ENCODE data around the gene RPL19.

RPL19 gene

GRCh38 chr17:39174920-39175694 is 25.0 kb upstream of the RPL19 start:
- Histone ChIP-seq H3K9ac (peak overlapping the region in 10 of 11 experiments; percentile 0 to 75 (median 41); a peak in 12 of 22 replicates), H4K20me1 (peaks cover 0 to 71% (median 12%) of the 10 kb centered on the region in 11 experiments; a peak in 13 of 22 replicates), H3K27ac (peak overlapping the region in 7 of 11 experiments; percentile 42 to 85 (median 69); a peak in 12 of 22 replicates), H3K4me2 (peak overlapping the region; percentile 67 to 99 (median 89)), H3K4me1 (peaks cover 32 to 72% (median 71%) of the 10 kb centered on the region in 10 experiments), H3K9me3 (replicated peaks in 1 of 11) (0 out of 22 replicates have a peak, but pooled peaks cover 0 to 5% (median 0%) of the 10 kb centered on the region in 11 experiments), H3K27me3 (peaks cover 0 to 26% (median 0%) of the 10 kb centered on the region in 11 experiments; a peak in 5 of 22 replicates), H3K36me3 (peaks cover 32 to 49% (median 41%) of the 10 kb centered on the region in 11 experiments), H3K4me3 (peak overlapping the region in 2 of 10 experiments; percentile 6 to 28; a peak in 2 of 20 replicates)
- TF ChIP-seq Cebpa-rat (IDR thresholded peaks at IDR 0.05), result no peak

- TF ChIP-seq Cebpa-rat (IDR thresholded peaks at IDR 0.05), result no peak
- peak overlapping the region in 1 of 10 experiments; percentile 6; a peak in 1 of 20 replicates for H3K4me3 ChIP-seq
- peak overlapping the region; percentile 67 to 99 (median 89) for H3K4me2 ChIP-seq
- H3K27ac ChIP-seq, result peak overlapping the region in 6 of 11 experiments; percentile 9 to 85 (median 61); a peak in 12 of 22 replicates
- peaks cover 26 to 66% (median 65%) of the 10 kb centered on the region in 10 experiments for H3K4me1 ChIP-seq
- peak overlapping the region in 9 of 11 experiments; percentile 11 to 74 (median 51); a peak in 12 of 22 replicates for H3K9ac ChIP-seq
- H3K27me3 ChIP-seq, result peaks cover 0 to 26% (median 0%) of the 10 kb centered on the region in 11 experiments; a peak in 5 of 22 replicates
- H3K36me3 ChIP-seq, result peaks cover 36 to 55% (median 45%) of the 10 kb centered on the region in 11 experiments
- H3K9me3 ChIP-seq (replicated peaks in 1 of 11), result 0 out of 22 replicates have a peak, but pooled peaks cover 0 to 5% (median 0%) of the 10 kb centered on the region in 11 experiments
- H4K20me1 ChIP-seq, result peaks cover 0 to 71% (median 12%) of the 10 kb centered on the region in 11 experiments; a peak in 13 of 22 replicates
Observed at GRCh38 chr17:39175695-39176093, 24.4 kb upstream of the RPL19 start.

- peaks cover 51 to 71% (median 60%) of the 10 kb centered on the region in 11 experiments for H3K36me3 ChIP-seq
- H3K27me3 ChIP-seq, result peaks cover 0 to 20% (median 0%) of the 10 kb centered on the region in 11 experiments; a peak in 5 of 22 replicates
- H3K4me1 ChIP-seq, result peaks cover 24 to 50% (median 49%) of the 10 kb centered on the region in 10 experiments
- 0 out of 22 replicates have a peak, but pooled peaks cover 0 to 5% (median 0%) of the 10 kb centered on the region in 11 experiments for H3K9me3 ChIP-seq (replicated peaks in 1 of 11)
- peak overlapping the region in 1 of 11 experiments; percentile 85; a peak in 1 of 22 replicates for H3K27ac ChIP-seq
- H3K4me2 ChIP-seq, result peak overlapping the region in 2 of 11 experiments; percentile 94 to 95; a peak in 1 of 22 replicates
- no peak overlapping the region for H3K9ac ChIP-seq
- H4K20me1 ChIP-seq, result peaks cover 0 to 69% (median 12%) of the 10 kb centered on the region in 11 experiments; a peak in 13 of 22 replicates
- no peak overlapping the region for H3K4me3 ChIP-seq
- no peak for TF ChIP-seq Cebpa-rat (IDR thresholded peaks at IDR 0.05)
Observed at GRCh38 chr17:39177256-39177655, 22.8 kb upstream of the RPL19 start.

- H3K4me3 ChIP-seq, result no peak overlapping the region
- 0 out of 22 replicates have a peak, but pooled peaks cover 0 to 5% (median 0%) of the 10 kb centered on the region in 11 experiments for H3K9me3 ChIP-seq (replicated peaks in 1 of 11)
- no peak overlapping the region for H3K4me2 ChIP-seq
- no peak for TF ChIP-seq Cebpa-rat (IDR thresholded peaks at IDR 0.05)
- H3K27ac ChIP-seq, result no peak overlapping the region
- peaks cover 0 to 10% (median 0%) of the 10 kb centered on the region in 11 experiments; a peak in 4 of 22 replicates for H3K27me3 ChIP-seq
- H3K9ac ChIP-seq, result no peak overlapping the region
- peaks cover 0 to 69% (median 14%) of the 10 kb centered on the region in 11 experiments; a peak in 14 of 22 replicates for H4K20me1 ChIP-seq
- H3K4me1 ChIP-seq, result peaks cover 24 to 37% (median 36%) of the 10 kb centered on the region in 10 experiments
- peaks cover 64 to 82% (median 73%) of the 10 kb centered on the region in 11 experiments for H3K36me3 ChIP-seq
Observed at GRCh38 chr17:39178536-39178935, 21.5 kb upstream of the RPL19 start.

DNA sequence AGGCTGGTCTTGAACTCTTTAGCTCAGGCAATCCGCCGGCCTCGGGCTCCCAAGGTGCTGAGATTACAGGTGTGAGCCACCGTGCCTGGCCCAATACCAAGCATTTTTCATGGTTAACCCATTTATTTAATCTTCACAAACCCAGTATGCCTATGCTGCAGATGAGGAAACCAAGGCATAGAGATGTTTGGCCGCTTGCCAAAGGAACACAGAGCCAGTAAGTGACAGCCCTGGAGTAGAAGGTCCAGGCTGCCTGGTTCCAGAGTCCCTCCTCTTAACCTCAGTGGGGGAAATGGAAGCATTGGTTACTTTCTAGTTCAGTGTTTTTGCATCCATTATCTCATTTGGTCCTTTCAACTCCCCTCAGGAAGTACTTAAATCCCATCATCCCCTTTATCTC is 18.8 kb upstream of the RPL19 start:
- Histone ChIP-seq H3K4me2 (no peak overlapping the region), H3K9me3 (replicated peaks in 1 of 11) (0 out of 22 replicates have a peak, but pooled peaks cover 0 to 5% (median 0%) of the 10 kb centered on the region in 11 experiments), H3K27me3 (peaks cover 0 to 4% (median 0%) of the 10 kb centered on the region in 11 experiments; a peak in 2 of 22 replicates), H4K20me1 (peaks cover 0 to 62% (median 2%) of the 10 kb centered on the region in 11 experiments; a peak in 10 of 22 replicates), H3K4me3 (no peak overlapping the region), H3K27ac (no peak overlapping the region), H3K4me1 (peaks cover 0 to 10% (median 9%) of the 10 kb centered on the region in 10 experiments; a peak in 18 of 20 replicates), H3K36me3 (peaks cover 88 to 99% (median 93%) of the 10 kb centered on the region in 11 experiments), H3K9ac (no peak overlapping the region)
- no peak for TF ChIP-seq Cebpa-rat (IDR thresholded peaks at IDR 0.05)

GRCh38 chr17:39183045-39183444 is 17.0 kb upstream of the RPL19 start:
- Histone ChIP-seq H3K4me2 (no peak overlapping the region), H4K20me1 (peaks cover 0 to 62% (median 0%) of the 10 kb centered on the region in 11 experiments; a peak in 8 of 22 replicates), H3K4me1 (peaks cover 0 to 6% (median 0%) of the 10 kb centered on the region in 10 experiments; a peak in 3 of 20 replicates), H3K27ac (no peak overlapping the region), H3K36me3 (peaks cover 89 to 99% (median 93%) of the 10 kb centered on the region in 11 experiments), H3K9ac (no peak overlapping the region), H3K4me3 (no peak overlapping the region), H3K27me3 (no peaks in the 10 kb centered on the region), H3K9me3 (replicated peaks in 1 of 11) (no peaks in the 10 kb centered on the region)
- peak in 1 of 11 experiments; percentile 21; a peak in 1 of 22 replicates for TF ChIP-seq Cebpa-rat (IDR thresholded peaks at IDR 0.05)

DNA sequence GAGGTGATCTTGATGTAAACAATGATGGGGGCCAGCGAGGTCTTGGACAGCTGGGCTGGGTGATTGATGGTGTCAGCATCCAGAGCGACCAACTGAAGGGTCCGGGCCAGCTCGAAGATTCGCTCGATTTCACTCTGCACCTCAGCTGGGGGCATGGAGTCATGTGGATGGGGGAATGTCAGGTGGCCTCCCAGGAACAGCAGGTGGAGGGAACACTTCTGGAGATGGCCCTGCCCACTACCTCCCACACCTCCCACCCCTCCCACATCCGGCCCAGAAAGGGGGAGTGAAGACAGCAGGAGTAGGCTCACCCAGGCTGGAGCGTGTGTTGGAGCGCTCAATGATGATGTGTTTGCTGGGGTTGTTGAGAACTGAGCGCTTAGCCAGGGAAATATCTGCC is 16.4 kb upstream of the RPL19 start:
- Histone ChIP-seq H3K27ac (no peak overlapping the region), H3K36me3 (peaks cover 89 to 99% (median 94%) of the 10 kb centered on the region in 11 experiments), H3K4me3 (no peak overlapping the region), H4K20me1 (peaks cover 0 to 61% (median 0%) of the 10 kb centered on the region in 11 experiments; a peak in 8 of 22 replicates), H3K27me3 (no peaks in the 10 kb centered on the region), H3K4me1 (peaks cover 0 to 6% (median 0%) of the 10 kb centered on the region in 10 experiments; a peak in 3 of 20 replicates), H3K9ac (no peak overlapping the region), H3K4me2 (no peak overlapping the region), H3K9me3 (replicated peaks in 1 of 11) (no peaks in the 10 kb centered on the region)
- no peak for TF ChIP-seq Cebpa-rat (IDR thresholded peaks at IDR 0.05)

DNA sequence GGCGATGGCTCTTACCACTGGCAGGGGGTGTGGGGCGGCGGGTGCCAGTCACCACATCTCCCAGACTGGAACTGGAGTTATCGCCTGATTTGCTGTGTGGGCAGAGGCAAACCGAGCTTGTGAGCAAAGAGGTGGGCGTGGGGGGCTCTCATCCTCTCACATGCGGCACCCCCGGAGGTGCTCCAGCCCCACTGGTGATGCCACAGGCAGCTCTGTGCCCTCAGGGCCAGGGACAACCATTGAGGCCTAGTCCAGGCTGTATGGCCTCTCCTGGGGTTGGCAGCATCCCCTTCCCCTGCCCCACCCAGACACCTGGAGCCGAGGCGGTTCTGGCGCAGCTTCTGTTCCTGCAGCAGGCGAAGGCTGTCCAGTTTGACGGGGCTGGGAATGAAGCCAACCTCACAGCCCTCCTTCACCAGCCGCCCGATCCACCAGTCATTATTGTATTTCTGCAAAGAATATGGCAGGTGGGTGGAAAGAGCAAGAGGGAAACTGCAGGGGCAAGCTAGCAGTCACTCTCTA is 13.5 kb upstream of the RPL19 start:
- Histone ChIP-seq H3K4me2 (no peak overlapping the region), H3K36me3 (peaks cover 92 to 99% (median 97%) of the 10 kb centered on the region in 11 experiments)
- TF ChIP-seq Cebpa-rat (IDR thresholded peaks at IDR 0.05), result no peak

More for the DNA sequence above, 13.5 kb upstream of the RPL19 start:
- Histone ChIP-seq H3K4me1 (peaks cover 0 to 6% (median 0%) of the 10 kb centered on the region in 10 experiments; a peak in 3 of 20 replicates), H4K20me1 (peaks cover 0 to 63% (median 3%) of the 10 kb centered on the region in 11 experiments; a peak in 12 of 22 replicates), H3K27me3 (no peaks in the 10 kb centered on the region), H3K9me3 (replicated peaks in 1 of 11) (no peaks in the 10 kb centered on the region), H3K4me3 (no peak overlapping the region), H3K9ac (no peak overlapping the region), H3K27ac (no peak overlapping the region)

All from BLaER1 treated with 17β-estradiol and CSF1 and Interleukin-3, amounts not matched to agents 10 nM and 100 nM (cell line).